ENCODE data around the gene SRP72. TPM values are rescaled to one million over a fixed set of nuclear protein-coding genes. Genes with fewer than 3 reads are reported as not detected.
A peak's percentile ranks its signal among the peaks of the same experiment; 100 is the strongest.

Gene SRP72
- total RNA-seq, 1 donor from 2014 or later, result 102 TPM

DNA sequence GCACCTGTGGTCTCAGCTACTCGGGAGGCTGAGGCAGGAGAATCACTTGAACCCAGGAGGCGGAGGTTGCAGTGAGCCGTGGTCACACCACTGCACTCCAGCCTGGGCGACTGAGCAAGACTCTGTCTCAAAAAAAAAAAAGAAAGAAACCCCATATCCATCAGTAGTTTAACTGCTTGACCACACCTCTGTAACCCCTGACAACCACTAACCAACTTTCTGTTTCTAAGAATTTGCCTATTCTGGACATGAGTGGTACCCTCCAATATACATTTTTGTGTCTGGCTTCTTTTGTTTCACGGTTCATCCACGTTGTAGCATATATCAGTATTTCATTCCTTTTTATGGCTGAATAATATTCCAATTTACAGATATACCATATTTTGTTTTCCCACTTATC lies 41.1 kb upstream of the SRP72 start:
- Mint-ChIP-seq H3K4me1 (ENCODE audit: low read depth, unreplicated experiment) (no peaks in the 10 kb centered on the region), H3K27ac (ENCODE audit: unreplicated experiment) (no peak overlapping the region), H3K9me3 (ENCODE audit: unreplicated experiment) (peaks cover 1% of the 10 kb centered on the region), H3K27me3 (ENCODE audit: unreplicated experiment) (no peaks in the 10 kb centered on the region), H3K4me3 (ENCODE audit: unreplicated experiment) (no peak overlapping the region), H3K36me3 (ENCODE audit: unreplicated experiment) (no peaks in the 10 kb centered on the region)
- TF ChIP-seq, protein P1, sequence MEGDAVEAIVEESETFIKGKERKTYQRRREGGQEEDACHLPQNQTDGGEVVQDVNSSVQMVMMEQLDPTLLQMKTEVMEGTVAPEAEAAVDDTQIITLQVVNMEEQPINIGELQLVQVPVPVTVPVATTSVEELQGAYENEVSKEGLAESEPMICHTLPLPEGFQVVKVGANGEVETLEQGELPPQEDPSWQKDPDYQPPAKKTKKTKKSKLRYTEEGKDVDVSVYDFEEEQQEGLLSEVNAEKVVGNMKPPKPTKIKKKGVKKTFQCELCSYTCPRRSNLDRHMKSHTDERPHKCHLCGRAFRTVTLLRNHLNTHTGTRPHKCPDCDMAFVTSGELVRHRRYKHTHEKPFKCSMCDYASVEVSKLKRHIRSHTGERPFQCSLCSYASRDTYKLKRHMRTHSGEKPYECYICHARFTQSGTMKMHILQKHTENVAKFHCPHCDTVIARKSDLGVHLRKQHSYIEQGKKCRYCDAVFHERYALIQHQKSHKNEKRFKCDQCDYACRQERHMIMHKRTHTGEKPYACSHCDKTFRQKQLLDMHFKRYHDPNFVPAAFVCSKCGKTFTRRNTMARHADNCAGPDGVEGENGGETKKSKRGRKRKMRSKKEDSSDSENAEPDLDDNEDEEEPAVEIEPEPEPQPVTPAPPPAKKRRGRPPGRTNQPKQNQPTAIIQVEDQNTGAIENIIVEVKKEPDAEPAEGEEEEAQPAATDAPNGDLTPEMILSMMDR (IDR thresholded peaks at IDR 0.05; ENCODE audit: partially characterized antibody, unreplicated experiment), result no peak
- no peak for DNase-seq

DNA sequence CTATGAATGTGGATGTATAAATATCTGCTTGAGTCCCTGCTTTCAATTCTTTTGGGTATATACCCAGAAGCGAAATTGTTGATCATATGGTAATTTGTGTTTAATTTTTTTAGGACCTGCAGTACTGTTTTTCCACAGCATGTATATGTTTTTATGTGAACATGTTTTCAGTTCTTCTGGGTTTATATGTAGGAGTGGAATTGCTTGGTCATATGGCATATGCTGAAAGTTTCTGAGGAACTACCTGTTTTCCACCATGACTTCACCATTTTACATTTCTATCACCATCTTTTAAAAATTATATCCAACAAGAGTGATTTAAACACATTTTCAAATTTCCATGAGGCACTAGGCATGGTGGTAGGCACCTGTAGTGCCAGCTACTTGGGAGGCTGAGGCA lies 40.2 kb upstream of the SRP72 start:
- Mint-ChIP-seq H3K9me3 (ENCODE audit: unreplicated experiment) (no peaks in the 10 kb centered on the region), H3K27ac (ENCODE audit: unreplicated experiment) (no peak overlapping the region), H3K4me1 (ENCODE audit: low read depth, unreplicated experiment) (peaks cover 1% of the 10 kb centered on the region), H3K36me3 (ENCODE audit: unreplicated experiment) (no peaks in the 10 kb centered on the region), H3K27me3 (ENCODE audit: unreplicated experiment) (no peaks in the 10 kb centered on the region), H3K4me3 (ENCODE audit: unreplicated experiment) (no peak overlapping the region)
- DNase-seq, result no peak
- TF ChIP-seq, protein P1 (IDR thresholded peaks at IDR 0.05; ENCODE audit: partially characterized antibody, unreplicated experiment), result no peak

DNA sequence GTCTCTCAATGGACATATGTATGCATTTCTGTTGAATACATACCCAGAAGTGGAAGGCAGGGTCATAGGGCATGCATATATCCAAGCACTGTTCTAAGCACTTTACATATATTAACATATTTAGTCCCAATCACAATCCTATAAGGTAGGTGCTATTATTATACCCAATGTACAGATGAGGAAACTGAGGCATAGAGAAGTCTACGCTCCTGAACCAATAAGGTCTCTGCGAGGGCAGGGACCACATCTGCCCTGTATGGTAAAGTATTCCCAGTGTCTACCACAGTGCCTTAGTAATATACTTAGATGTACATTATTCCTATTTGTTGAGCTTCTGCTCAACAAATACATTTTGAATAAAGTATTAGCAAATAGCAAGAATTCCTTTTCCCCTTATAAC lies 37.2 kb upstream of the SRP72 start:
- DNase-seq, result no peak
- TF ChIP-seq, protein P1 (IDR thresholded peaks at IDR 0.05; ENCODE audit: partially characterized antibody, unreplicated experiment), result no peak
- H3K4me3 Mint-ChIP-seq (ENCODE audit: unreplicated experiment), result no peak overlapping the region
- no peaks in the 10 kb centered on the region for H3K9me3 Mint-ChIP-seq (ENCODE audit: unreplicated experiment)
- H3K36me3 Mint-ChIP-seq (ENCODE audit: unreplicated experiment), result no peaks in the 10 kb centered on the region
- no peak overlapping the region for H3K27ac Mint-ChIP-seq (ENCODE audit: unreplicated experiment)
- peaks cover 5% of the 10 kb centered on the region for H3K27me3 Mint-ChIP-seq (ENCODE audit: unreplicated experiment)
- H3K4me1 Mint-ChIP-seq (ENCODE audit: low read depth, unreplicated experiment), result peaks cover 9% of the 10 kb centered on the region

DNA sequence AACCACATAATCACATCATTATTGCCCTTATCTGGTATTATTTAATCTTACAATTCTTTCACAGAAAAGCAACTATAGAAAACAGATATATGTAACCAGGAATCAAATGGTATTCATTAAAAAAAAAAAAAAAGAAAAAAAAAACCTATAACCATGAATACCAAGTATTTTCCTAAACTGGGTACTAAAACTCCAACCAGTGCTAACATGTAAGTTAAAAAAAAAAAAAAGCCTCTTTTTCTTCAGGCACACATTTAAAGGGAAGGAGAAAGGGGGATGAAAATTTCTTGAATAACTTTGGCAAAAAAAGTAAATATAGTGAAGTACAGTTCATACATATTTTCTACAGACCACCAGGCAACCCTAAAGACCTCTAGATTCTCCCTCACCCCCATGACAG lies 34.1 kb upstream of the SRP72 start:
- Mint-ChIP-seq H3K27me3 (ENCODE audit: unreplicated experiment) (peaks cover 13% of the 10 kb centered on the region), H3K4me1 (ENCODE audit: low read depth, unreplicated experiment) (peaks cover 12% of the 10 kb centered on the region), H3K27ac (ENCODE audit: unreplicated experiment) (peak overlapping the region; percentile 44), H3K4me3 (ENCODE audit: unreplicated experiment) (peak overlapping the region; percentile 84), H3K9me3 (ENCODE audit: unreplicated experiment) (peaks cover 3% of the 10 kb centered on the region), H3K36me3 (ENCODE audit: unreplicated experiment) (no peaks in the 10 kb centered on the region)
- TF ChIP-seq, protein P1 (IDR thresholded peaks at IDR 0.05; ENCODE audit: partially characterized antibody, unreplicated experiment), result no peak
- DNase-seq, result no peak

DNA sequence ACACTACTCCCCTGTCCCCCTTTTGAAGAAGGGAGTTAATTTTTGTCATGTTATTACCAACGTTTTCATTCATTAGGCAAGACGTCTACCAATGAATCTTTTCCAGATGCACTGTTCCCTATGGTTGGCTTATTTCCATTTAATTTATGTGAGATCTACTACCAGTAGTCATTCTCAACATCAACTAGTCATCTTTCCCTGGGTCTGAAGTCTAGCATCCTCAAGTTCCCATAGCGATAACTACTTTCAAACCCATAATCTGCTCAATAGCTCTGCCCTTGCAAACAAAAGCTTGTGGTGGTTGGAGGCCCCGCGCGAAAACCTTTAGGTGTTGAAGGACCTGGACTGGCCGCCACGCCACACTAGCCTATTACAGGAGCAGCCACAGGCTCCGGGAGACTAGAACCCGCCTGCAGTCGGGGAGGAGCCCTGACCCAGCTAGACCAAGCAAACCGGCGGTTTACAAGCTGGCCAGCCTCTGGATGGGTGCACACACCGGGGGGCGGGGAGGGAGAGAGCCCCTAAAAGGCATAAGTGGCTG lies 32.7 kb upstream of the SRP72 start:
- peak overlapping the region; percentile 84 for H3K4me3 Mint-ChIP-seq (ENCODE audit: unreplicated experiment)
- H3K27me3 Mint-ChIP-seq (ENCODE audit: unreplicated experiment), result peaks cover 13% of the 10 kb centered on the region
- DNase-seq, result peak; percentile 70
- peak overlapping the region; percentile 87 for H3K27ac Mint-ChIP-seq (ENCODE audit: unreplicated experiment)
- peaks cover 3% of the 10 kb centered on the region for H3K9me3 Mint-ChIP-seq (ENCODE audit: unreplicated experiment)
- H3K4me1 Mint-ChIP-seq (ENCODE audit: low read depth, unreplicated experiment), result peaks cover 12% of the 10 kb centered on the region
- H3K36me3 Mint-ChIP-seq (ENCODE audit: unreplicated experiment), result no peaks in the 10 kb centered on the region
- TF ChIP-seq, protein P1 (IDR thresholded peaks at IDR 0.05; ENCODE audit: partially characterized antibody, unreplicated experiment), result no peak
